Neural progenitor cell (in vitro differentiated cells): ENCODE measurements around the gene MERTK.

Source experiments
- CTCF ChIP-seq: fragments of 200-600 bp; sonication (generic); IDR thresholded peaks from 2 replicates; pipeline ENCODE4 v1.5.1; 2017; ENCODE audit warnings: antibody characterized with exemption, mild to moderate bottlenecking
- EZH2 ChIP-seq: fragments of 200-600 bp; sonication (generic); IDR thresholded peaks from 2 replicates; pipeline ENCODE4 v1.6.1; 2017; ENCODE audit warnings: antibody characterized with exemption, mild to moderate bottlenecking, moderate library complexity

GRCh38 chr2:112021290-112021689 is 122.9 kb downstream of the MERTK start:
- TF ChIP-seq CTCF (no peak), EZH2 (no peak)
